ENCODE results near the gene PKP1. TPM values are rescaled to one million over a fixed set of nuclear protein-coding genes. Genes with fewer than 3 reads are reported as not detected.

PKP1 gene
- total and polyA plus RNA-seq, 5 donors: 0.02 to 0.22 (median 0.03) TPM; not detected in 2

GRCh38 chr1:201298396-201299381, 15.4 kb downstream of the PKP1 start:
- intact Hi-C loops (cut with DNase I): no loop called here
- Histone ChIP-seq H3K27me3 (ENCODE audit: control insufficient read depth, insufficient read depth) (no peaks in the 10 kb centered on the region), H3K27ac (ENCODE audit: low read length) (no peak overlapping the region), H3K4me1 (ENCODE audit: control insufficient read depth, insufficient read depth, low read length) (no peaks in the 10 kb centered on the region), H3K4me3 (ENCODE audit: low read length) (no peak overlapping the region), H3K9me3 (ENCODE audit: control insufficient read depth, low read length) (no peaks in the 10 kb centered on the region)
- DNase-seq (no peak), ATAC-seq (no peak)
- 85% methylated on average over 7 of the region's 7 CpGs for WGBS

- Histone ChIP-seq H3K9me3 (ENCODE audit: control insufficient read depth, low read length) (no peaks in the 10 kb centered on the region), H3K27me3 (ENCODE audit: control insufficient read depth, insufficient read depth) (no peaks in the 10 kb centered on the region), H3K4me1 (ENCODE audit: control insufficient read depth, insufficient read depth, low read length) (no peaks in the 10 kb centered on the region), H3K4me3 (ENCODE audit: low read length) (no peak overlapping the region), H3K27ac (ENCODE audit: low read length) (no peak overlapping the region)
- 77% methylated on average over 6 of the region's 6 CpGs for WGBS
- intact Hi-C loops (cut with DNase I): no loop called here
- ATAC-seq (peak; percentile 53 to 75), DNase-seq (peak in 1 of 3 donors; percentile 73)
Measured at GRCh38 chr1:201299968-201300367, 16.7 kb downstream of the PKP1 start.

DNA sequence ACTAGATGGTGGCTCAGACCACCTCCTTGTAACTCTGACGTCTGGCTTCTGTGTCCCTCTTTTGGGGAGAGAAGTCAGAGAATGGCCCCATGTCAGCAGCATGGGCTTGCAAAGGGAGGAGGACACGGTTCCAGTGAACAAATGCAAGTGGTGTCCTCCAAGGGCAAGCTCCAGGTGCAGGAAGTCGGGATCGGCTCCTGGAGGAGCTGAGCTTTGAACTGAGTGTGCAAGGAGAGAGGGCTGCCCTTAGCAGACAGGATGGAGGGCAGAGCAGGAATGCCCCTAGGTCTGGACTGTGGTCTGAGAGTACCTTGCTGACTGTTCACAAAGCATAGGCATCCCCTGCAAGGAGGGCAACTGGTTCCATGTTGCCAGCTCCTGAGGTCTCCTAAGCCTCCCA, 17.3 kb downstream of the PKP1 start:
- Histone ChIP-seq H3K9me3 (ENCODE audit: control insufficient read depth, low read length) (no peaks in the 10 kb centered on the region), H3K4me3 (ENCODE audit: low read length) (no peak overlapping the region), H3K27me3 (ENCODE audit: control insufficient read depth, insufficient read depth) (no peaks in the 10 kb centered on the region), H3K27ac (ENCODE audit: low read length) (no peak overlapping the region), H3K4me1 (ENCODE audit: control insufficient read depth, insufficient read depth, low read length) (no peaks in the 10 kb centered on the region)
- DNase-seq: no peak
- 90% methylated on average over 4 of the region's 4 CpGs for WGBS
- intact Hi-C loops (cut with DNase I): no loop called here
- ATAC-seq: no peak

DNA sequence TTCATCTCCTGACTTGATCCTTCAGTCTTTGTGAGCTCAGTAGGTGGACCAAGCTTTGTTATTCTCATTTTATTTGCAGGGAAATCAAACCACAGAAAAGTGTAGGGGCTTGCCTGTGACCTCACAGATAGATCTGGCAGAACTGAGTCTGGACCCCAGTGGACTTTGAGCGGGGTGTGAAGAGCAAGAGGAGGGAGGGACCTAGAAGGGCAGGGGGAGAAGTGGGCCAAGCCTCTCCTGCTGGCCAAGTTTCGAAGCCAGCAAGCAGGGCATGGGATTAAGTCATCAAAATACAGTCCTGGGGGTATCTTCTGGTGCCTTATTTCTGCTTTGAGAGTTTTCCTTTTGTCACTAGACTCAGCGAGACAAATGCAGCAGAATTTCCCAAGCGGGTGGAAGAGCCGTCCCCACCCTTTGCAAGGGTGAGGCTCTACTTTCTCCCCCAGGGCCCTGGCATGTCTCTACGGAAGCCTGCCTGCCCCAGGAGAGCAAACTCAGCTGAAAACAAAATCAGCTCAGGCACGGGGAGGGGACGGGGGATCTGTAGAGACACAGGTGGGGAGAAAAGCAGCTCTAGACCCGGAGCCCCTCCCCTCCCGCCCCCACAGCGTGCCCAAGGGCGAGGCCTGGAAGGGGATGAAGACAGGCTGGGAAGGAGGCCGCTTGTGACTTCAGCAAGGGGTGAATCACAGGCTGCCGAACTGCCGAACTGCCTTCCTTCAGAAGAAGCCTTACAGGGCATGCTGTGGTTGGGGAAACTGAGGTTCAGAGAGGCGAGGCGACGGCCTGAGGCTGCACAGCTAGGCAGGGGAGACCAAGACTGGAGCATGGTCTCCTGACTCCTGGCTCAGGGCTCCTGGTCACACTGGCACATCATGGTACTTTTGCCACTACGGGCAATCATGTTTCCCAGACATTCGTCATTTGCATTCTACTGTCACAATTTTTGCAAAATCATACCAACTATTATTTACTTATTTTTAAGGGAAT, 19.2 kb downstream of the PKP1 start:
- Histone ChIP-seq H3K27me3 (ENCODE audit: control insufficient read depth, insufficient read depth) (no peaks in the 10 kb centered on the region), H3K4me3 (ENCODE audit: low read length) (no peak overlapping the region), H3K4me1 (ENCODE audit: control insufficient read depth, insufficient read depth, low read length) (no peaks in the 10 kb centered on the region), H3K27ac (ENCODE audit: low read length) (no peak overlapping the region), H3K9me3 (ENCODE audit: control insufficient read depth, low read length) (no peaks in the 10 kb centered on the region)
- ATAC-seq (no peak), DNase-seq (no peak)
- 83% methylated on average over 20 of the region's 20 CpGs for WGBS
- intact Hi-C loops (cut with DNase I): no loop called here

- no peak overlapping the region for H3K27ac ChIP-seq (ENCODE audit: low read length)
- DNase-seq: no peak
- H3K9me3 ChIP-seq (ENCODE audit: control insufficient read depth, low read length): no peaks in the 10 kb centered on the region
- WGBS: 85% methylated on average over 3 of the region's 3 CpGs
- ATAC-seq: no peak
- intact Hi-C loops (cut with DNase I): no loop called here
- H3K4me3 ChIP-seq (ENCODE audit: low read length): no peak overlapping the region
- H3K4me1 ChIP-seq (ENCODE audit: control insufficient read depth, insufficient read depth, low read length): no peaks in the 10 kb centered on the region
- no peaks in the 10 kb centered on the region for H3K27me3 ChIP-seq (ENCODE audit: control insufficient read depth, insufficient read depth)
Measured at GRCh38 chr1:201304126-201304525, 20.8 kb downstream of the PKP1 start.

DNA sequence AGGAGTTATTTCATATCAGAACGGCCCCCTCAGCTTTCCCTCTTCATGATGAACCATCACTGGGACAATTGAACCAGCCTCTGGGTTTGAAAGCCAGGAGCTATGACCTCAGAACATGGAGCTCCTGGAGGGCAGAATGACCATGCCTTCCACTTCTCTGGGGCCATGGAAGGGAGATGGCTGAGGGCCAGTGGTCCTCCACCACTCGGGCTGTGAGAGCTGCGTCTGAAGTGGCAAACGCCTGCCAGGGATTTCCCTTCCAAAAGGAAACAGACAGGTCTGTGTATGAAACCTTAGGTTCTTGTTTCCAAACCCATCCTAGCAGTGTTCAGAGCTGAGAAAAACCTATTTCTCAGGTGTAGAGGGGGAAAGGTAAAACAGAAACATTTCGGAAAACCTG, 22.5 kb downstream of the PKP1 start:
- no peaks in the 10 kb centered on the region for H3K9me3 ChIP-seq (ENCODE audit: control insufficient read depth, low read length)
- DNase-seq (no peak), ATAC-seq (no peak)
- intact Hi-C loops (cut with DNase I): no loop called here
- WGBS: 59% methylated on average over 5 of the region's 5 CpGs
- no peak overlapping the region for H3K4me3 ChIP-seq (ENCODE audit: low read length)
- peaks cover 7% of the 10 kb centered on the region for H3K4me1 ChIP-seq (ENCODE audit: control insufficient read depth, insufficient read depth, low read length)
- H3K27ac ChIP-seq (ENCODE audit: low read length): no peak overlapping the region
- no peaks in the 10 kb centered on the region for H3K27me3 ChIP-seq (ENCODE audit: control insufficient read depth, insufficient read depth)

- 88% methylated on average over 9 of the region's 9 CpGs for WGBS
- no peak for ATAC-seq
- no peak overlapping the region for H3K27ac ChIP-seq (ENCODE audit: low read length)
- DNase-seq: no peak
- H3K27me3 ChIP-seq (ENCODE audit: control insufficient read depth, insufficient read depth): no peaks in the 10 kb centered on the region
- no peaks in the 10 kb centered on the region for H3K9me3 ChIP-seq (ENCODE audit: control insufficient read depth, low read length)
- H3K4me1 ChIP-seq (ENCODE audit: control insufficient read depth, insufficient read depth, low read length): peaks cover 11% of the 10 kb centered on the region
- no peak overlapping the region for H3K4me3 ChIP-seq (ENCODE audit: low read length)
- intact Hi-C loops (cut with DNase I): no loop called here
Measured at GRCh38 chr1:201307231-201307630, 23.9 kb downstream of the PKP1 start.

DNA sequence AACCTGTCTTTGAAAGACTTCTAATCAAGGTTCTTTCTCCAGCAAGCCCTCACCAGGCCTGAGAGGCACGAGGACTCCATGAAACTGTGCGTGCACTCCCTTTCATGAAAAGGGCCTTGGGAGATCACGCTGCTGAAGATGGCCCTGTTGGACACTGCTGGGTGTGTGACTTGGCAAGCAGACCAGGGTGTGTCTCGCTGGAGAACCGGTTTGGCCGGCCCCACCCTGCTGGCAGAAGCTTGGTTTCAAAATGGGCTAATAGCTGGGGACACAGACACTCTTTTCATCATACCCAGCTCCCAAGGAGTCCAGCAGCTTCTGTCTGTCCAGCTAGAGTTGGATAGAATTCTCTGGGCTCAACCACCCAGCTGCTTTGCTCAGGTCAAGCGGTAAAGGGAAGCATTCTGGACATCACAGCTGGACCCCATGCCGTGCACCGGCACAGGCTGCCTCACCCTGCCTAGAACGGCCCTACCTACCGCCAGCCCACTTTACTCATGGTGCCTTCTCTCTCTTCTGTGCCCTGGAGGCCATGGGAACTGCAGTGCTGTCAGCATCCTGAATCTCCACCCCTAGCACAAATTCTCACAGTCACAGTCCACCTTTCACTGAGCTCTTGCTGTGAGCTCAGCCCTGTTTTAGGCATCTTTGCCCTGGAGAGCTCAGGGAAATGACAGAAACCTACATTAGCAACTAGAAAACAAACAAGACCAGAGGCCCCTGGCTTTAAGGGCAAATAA, 24.6 kb downstream of the PKP1 start:
- H3K27ac ChIP-seq (ENCODE audit: low read length): no peak overlapping the region
- no peaks in the 10 kb centered on the region for H3K9me3 ChIP-seq (ENCODE audit: control insufficient read depth, low read length)
- ATAC-seq (no peak), DNase-seq (no peak)
- intact Hi-C loops (cut with DNase I): no loop called here
- 71% methylated on average over 11 of the region's 11 CpGs for WGBS
- H3K4me1 ChIP-seq (ENCODE audit: control insufficient read depth, insufficient read depth, low read length): peaks cover 11% of the 10 kb centered on the region
- no peak overlapping the region for H3K4me3 ChIP-seq (ENCODE audit: low read length)
- H3K27me3 ChIP-seq (ENCODE audit: control insufficient read depth, insufficient read depth): no peaks in the 10 kb centered on the region

GRCh38 chr1:201309416-201309815, 26.1 kb downstream of the PKP1 start:
- H3K4me1 ChIP-seq (ENCODE audit: control insufficient read depth, insufficient read depth, low read length): peaks cover 11% of the 10 kb centered on the region
- no peaks in the 10 kb centered on the region for H3K9me3 ChIP-seq (ENCODE audit: control insufficient read depth, low read length)
- H3K27me3 ChIP-seq (ENCODE audit: control insufficient read depth, insufficient read depth): no peaks in the 10 kb centered on the region
- DNase-seq (peak; percentile 54 to 78 (median 76)), ATAC-seq (peak; percentile 60 to 77)
- H3K4me3 ChIP-seq (ENCODE audit: low read length): no peak overlapping the region
- intact Hi-C loops (cut with DNase I): no loop called here
- no peak overlapping the region for H3K27ac ChIP-seq (ENCODE audit: low read length)
- 11% methylated on average over 9 of the region's 9 CpGs for WGBS

GRCh38 chr1:201310251-201310985, 27.1 kb downstream of the PKP1 start:
- ATAC-seq: peak in 1 of 2 donors; percentile 7
- intact Hi-C loops (cut with DNase I): no loop called here

More at GRCh38 chr1:201310251-201310985, 27.1 kb downstream of the PKP1 start:
- H3K27me3 ChIP-seq (ENCODE audit: control insufficient read depth, insufficient read depth): no peaks in the 10 kb centered on the region
- H3K27ac ChIP-seq (ENCODE audit: low read length): peak overlapping the region; percentile 10
- no peak overlapping the region for H3K4me3 ChIP-seq (ENCODE audit: low read length)
- 51% methylated on average over 7 of the region's 7 CpGs for WGBS
- no peak for DNase-seq
- no peaks in the 10 kb centered on the region for H3K9me3 ChIP-seq (ENCODE audit: control insufficient read depth, low read length)
- peaks cover 11% of the 10 kb centered on the region for H3K4me1 ChIP-seq (ENCODE audit: control insufficient read depth, insufficient read depth, low read length)

Measured in right cardiac atrium (tissue), 5 donors.